GM12801 (cell line): ENCODE measurements around the gene FADD.

Source experiments
- CTCF ChIP-seq: IDR thresholded peaks from one replicate; pipeline ENCODE4 v1.5.1; 2011; ENCODE audit warnings: control low read depth; ENCODE audit not compliant: insufficient read length; ENCODE audit errors: extremely low read depth

FADD gene

GRCh38 chr11:70246196-70246595 lies 43.1 kb downstream of the FADD start:
- TF ChIP-seq CTCF = no peak

- no peak for TF ChIP-seq CTCF
Observed at GRCh38 chr11:70247042-70247709, 44.1 kb downstream of the FADD start.

GRCh38 chr11:70247710-70248072 lies 44.6 kb downstream of the FADD start:
- TF ChIP-seq CTCF = no peak

GRCh38 chr11:70250876-70251658 lies 48.0 kb downstream of the FADD start:
- TF ChIP-seq CTCF = no peak

GRCh38 chr11:70251659-70252321 lies 48.7 kb downstream of the FADD start:
- TF ChIP-seq CTCF = no peak

- no peak for TF ChIP-seq CTCF
Observed at GRCh38 chr11:70252844-70253243, 49.7 kb downstream of the FADD start.

GRCh38 chr11:70255477-70256116 lies 52.5 kb downstream of the FADD start:
- TF ChIP-seq CTCF = no peak
